Neural progenitor cell (in vitro differentiated cells): Measurements from ENCODE around the gene TRIM42.

ENCODE experiments used
- CTCF ChIP-seq: fragments of 200-600 bp; sonication (generic); IDR thresholded peaks from 2 replicates; pipeline ENCODE4 v1.5.1; 2017; ENCODE audit warnings: antibody characterized with exemption, mild to moderate bottlenecking
- EZH2 ChIP-seq: fragments of 200-600 bp; sonication (generic); IDR thresholded peaks from 2 replicates; pipeline ENCODE4 v1.6.1; 2017; ENCODE audit warnings: antibody characterized with exemption, mild to moderate bottlenecking, moderate library complexity

- no peak for TF ChIP-seq CTCF
- TF ChIP-seq EZH2: no peak
Measured at GRCh38 chr3:140742116-140742515, 64.3 kb downstream of the TRIM42 start.
